Peyer's patch (tissue), 4 donors: ENCODE results near the gene RHBDD1.

Experiments used
- POLR2A ChIP-seq, 2 donors: fragments of 450-650 bp; IDR thresholded peaks; one replicate each; pipeline ENCODE4 v1.5.1; 2017; ENCODE audit warnings: antibody characterized with exemption in 2 of 2, mild to moderate bottlenecking in 2 of 2, moderate library complexity in 2 of 2
- TF ChIP-seq, protein P1 (sequence below), 6 experiments: fragments of 450-650 bp in 4 of 6; fragments of 200-600 bp in 2 of 6; sonication (generic) in 1 of 6; IDR thresholded peaks; one replicate each; pipeline ENCODE4 v1.5.1; 2017 to 2019; ENCODE audit warnings: antibody characterized with exemption in 6 of 6, mild to moderate bottlenecking in 3 of 6, moderate library complexity in 1 of 6

DNA sequence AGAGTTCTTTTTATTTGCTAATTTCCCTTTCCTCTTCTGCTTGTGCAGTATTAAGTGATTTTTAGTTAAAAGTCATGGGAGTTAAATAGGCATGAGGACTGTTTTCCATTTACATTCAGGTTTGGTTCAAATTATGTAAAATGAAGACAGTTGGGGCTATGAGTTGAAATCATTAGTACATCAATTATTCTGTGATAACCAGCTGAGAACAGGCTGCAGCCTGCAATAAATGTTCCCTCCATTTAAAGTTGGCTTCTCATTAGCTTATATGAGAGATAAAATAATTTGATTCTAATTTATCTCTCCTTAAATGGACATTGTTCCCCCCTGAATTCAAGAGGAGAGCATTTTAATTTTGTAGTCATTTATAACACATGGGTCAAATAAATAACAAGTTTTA lies 48.3 kb downstream of the RHBDD1 start:
- TF ChIP-seq, protein P1, sequence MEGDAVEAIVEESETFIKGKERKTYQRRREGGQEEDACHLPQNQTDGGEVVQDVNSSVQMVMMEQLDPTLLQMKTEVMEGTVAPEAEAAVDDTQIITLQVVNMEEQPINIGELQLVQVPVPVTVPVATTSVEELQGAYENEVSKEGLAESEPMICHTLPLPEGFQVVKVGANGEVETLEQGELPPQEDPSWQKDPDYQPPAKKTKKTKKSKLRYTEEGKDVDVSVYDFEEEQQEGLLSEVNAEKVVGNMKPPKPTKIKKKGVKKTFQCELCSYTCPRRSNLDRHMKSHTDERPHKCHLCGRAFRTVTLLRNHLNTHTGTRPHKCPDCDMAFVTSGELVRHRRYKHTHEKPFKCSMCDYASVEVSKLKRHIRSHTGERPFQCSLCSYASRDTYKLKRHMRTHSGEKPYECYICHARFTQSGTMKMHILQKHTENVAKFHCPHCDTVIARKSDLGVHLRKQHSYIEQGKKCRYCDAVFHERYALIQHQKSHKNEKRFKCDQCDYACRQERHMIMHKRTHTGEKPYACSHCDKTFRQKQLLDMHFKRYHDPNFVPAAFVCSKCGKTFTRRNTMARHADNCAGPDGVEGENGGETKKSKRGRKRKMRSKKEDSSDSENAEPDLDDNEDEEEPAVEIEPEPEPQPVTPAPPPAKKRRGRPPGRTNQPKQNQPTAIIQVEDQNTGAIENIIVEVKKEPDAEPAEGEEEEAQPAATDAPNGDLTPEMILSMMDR (IDR thresholded peaks at IDR 0.05), result no peak
- TF ChIP-seq POLR2A (IDR thresholded peaks at IDR 0.05), result no peak
